NK-92 (cell line): Measurements from ENCODE around the gene PPP2R5D.
"Not testable (repeated sequence)": the region's sequence is repeated elsewhere in the genome, so short reads cannot be mapped to it uniquely, and the experiment has no call there.

Experiments used
- DNase-seq: peaks from one replicate; lab custom pipeline; 2025; ENCODE audit not compliant: unreplicated experiment; lab: John Stamatoyannopoulos, UW

PPP2R5D gene

DNA sequence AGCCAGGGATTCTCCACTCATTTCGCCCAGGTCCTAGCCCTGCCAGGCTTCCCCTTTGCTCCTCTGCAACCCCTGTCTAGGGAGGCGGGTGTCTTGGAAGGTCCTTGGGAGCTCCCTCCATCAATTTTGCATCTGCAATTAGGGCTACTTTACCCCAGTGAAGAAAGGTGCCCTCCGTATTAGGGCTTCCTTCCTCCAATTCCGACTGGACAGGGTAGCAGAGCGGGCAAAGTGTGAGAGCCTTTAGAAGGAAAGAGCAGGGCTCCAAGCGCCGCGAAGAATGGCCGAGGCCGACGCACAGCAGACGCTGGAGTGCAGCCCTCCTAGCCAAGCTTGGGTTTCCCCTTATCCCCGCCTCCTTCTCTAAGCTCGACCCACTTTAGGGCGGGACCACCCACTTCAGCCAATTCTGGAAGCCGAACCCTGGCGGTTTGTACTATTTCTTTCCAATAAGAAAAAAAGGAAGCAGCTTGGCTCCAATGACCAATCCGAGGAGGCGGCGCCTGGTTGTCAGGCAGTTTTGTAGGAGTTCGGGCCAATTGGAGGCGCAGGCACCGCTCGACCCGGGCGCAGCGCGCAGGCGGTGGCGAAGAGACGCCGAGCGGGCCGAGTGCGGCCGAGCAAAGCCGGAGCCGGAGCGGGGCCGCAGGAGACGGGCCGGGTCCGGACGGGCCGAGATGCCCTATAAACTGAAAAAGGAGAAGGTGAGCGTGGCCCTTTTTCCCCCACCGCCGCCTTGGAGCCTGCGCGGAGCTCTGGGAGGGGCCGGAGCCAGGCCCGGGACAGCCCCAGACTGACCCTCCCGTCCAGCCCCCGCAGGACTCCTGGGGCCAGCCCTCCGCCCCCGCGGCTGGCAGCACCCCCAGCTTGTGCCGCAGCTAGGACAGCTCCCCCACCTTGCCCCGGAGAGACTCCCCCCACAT, at the start of gene PPP2R5D:
TSS of gene PPP2R5D (plus strand) at position 570 of the 923 bp plus-strand sequence. CDS start at position 678, 108 bp downstream.
- DNase-seq = peak; percentile 79

DNA sequence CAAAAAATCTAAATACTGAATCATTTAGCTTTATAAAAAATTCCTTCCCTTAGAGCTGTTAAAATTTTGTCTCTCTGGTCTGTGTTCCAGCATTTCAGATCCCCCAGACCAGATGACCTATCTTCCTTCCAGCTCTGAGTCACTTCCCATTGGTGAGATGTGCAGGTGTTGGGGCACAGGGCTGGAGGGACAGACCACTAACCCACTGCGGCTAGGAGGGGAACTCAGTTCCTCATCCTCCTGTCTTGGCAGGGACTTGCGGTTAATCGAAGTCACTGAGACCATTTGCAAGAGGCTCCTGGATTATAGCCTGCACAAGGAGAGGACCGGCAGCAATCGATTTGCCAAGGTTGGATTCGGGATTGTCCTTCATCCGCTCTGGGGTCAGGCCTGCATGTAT, 49.0 kb upstream of the PPP2R5D start:
- no peak for DNase-seq

DNA sequence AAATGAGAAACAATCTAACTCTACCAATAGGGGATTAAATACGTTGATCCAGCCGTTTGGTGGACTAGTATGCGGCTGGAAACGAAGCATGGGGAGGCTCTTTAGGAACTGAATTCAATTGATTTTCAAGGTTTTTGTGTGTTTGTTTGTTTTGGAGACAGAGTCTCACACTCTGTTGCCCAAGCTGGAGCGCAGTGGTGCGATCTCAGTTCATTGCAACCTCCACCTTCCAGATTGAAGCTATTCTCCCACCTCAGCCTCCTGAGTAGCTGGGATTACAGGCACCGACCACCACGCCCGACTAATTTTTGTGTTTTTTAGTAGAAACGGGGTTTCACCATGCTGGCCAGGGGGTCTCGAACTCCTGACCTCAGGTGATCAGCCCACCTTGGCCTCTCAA, 48.0 kb upstream of the PPP2R5D start:
- no peak for DNase-seq

DNA sequence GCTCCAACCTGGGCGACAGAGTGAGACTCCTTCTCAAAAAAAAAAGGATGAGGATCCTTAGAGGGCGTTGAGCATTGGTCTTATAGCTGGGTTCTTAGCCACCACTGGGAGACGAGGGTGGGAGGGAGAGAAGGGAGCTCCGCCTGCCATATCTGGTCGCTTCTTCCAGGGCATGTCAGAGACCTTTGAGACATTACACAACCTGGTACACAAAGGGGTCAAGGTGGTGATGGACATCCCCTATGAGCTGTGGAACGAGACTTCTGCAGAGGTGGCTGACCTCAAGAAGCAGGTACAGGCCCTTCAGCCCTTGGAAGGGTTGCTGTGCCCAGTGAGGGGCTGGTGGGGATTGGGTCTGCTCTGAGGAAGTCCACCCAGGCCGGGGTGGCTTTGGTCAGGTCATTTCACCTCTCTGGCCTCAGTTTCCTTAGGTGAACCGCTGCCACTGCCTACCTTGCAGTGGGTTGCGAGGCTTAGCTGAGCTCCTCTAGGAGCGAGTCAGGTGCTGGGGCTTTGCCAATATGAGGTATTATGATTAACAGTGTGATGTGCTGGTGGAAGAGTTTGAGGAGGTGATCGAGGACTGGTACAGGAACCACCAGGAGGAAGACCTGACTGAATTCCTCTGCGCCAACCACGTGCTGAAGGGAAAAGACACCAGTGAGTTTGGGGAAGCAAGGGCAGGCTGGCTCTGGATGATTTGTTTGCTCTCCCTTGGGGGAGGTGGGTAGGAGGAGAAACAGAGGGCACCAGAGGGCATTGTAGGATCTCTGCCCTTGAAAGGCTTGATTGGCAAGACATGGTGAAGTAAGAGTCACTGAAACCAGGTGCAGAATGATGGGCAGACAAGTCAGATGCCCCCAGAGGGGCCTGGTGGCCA, 46.6 kb upstream of the PPP2R5D start:
- no peak for DNase-seq

DNA sequence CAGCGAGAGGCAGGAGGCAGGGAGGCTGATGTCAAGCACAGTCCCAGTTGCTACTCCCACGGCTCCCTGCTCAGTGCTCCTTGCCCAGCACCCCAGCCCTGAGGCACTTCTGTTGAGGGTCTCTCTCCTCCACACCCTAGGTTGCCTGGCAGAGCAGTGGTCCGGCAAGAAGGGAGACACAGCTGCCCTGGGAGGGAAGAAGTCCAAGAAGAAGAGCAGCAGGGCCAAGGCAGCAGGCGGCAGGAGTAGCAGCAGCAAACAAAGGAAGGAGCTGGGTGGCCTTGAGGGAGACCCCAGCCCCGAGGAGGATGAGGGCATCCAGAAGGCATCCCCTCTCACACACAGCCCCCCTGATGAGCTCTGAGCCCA, 46.0 kb upstream of the PPP2R5D start:
- DNase-seq = no peak

DNA sequence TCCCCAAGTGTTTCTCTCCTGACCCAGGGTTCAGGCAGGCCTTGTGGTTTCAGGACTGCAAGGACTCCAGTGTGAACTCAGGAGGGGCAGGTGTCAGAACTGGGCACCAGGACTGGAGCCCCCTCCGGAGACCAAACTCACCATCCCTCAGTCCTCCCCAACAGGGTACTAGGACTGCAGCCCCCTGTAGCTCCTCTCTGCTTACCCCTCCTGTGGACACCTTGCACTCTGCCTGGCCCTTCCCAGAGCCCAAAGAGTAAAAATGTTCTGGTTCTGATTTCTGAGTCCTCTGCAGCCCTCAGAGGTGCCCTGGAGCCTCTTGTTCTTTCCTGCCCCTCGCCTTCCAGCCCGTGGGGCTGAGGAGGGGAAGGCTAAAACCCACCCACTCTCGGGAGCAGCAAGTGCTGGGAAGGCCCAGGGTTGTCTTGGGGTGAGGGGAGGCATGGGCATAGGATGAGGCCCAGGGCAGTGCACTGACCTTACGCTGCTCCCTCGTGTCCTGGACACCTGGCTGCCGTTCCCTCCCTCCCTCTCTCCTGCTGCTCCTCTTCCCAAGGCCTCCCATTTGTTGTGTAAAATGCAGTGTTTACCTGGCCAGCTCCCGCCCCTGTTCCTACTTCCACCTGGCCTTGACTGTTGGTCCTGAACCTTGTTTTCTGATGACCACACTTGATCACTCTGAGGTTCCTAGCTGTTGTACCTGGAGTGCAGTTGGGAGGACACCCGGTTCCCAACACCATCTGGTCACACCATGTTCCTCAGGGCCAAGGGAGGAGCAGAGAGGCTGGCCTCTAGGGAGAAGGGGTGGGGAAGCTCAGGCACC, 45.2 kb upstream of the PPP2R5D start:
- no peak for DNase-seq

DNA sequence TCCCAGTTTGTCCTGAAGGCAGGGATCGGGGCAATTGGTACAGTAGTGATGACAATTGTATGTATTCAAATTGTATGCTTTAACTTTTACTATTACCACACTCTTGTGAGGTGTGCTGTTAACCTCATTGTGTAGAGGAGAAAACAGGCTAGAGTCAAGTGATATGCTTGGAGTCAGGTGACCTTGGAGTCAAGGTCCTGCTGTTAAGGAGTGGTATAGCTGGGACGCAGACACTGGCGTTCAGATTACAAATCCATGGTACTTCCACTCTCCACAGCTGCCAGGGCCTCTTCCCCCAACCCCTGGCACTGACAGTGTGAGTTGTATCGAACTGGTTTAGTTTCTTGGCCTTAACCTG, 44.6 kb upstream of the PPP2R5D start:
- no peak for DNase-seq

DNA sequence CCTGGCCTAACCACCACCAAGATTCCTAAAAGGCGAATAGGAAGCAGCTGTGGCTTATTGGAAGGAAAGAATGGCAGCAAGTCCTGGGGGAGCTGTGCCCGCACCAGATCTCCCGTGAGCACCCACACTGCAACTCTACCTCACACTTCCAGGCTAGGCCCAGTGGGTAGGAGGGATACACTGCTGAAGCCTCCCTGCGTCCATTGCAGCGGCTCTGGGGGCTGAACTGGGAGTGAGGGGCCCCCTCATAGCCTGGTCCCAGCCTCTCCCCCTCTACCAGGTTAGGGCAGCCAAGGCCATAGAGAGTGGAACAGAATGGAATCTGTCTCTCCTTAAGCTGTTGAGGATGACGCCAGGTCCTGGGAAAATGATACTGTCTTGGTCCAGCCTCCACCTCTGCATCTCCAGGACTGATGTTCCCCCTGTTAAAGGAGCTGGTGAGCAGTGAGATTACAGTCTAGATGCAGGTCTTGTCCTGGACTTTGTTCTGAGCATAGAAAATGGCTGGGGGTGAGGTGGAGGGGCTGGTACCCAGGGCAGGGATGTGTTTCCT, 43.8 kb upstream of the PPP2R5D start:
- no peak for DNase-seq

DNA sequence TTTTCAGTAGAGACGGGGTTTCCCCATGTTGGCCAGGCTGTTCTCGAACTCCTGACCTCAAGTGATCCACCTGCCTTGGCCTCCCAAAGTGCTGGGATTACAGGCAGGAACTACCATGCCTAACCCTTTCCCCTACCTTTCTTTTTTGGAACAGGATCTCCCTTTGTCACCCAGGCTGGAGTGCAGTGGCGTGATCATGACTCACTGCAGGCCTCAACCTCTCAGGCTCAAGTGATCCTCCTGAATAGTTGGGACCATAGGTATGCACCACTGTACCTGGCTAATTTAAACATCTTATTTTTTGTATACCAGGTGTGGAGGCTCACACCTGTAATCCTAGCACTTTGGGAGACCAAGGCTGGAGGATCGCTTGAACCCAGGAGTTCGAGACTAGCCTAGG, 43.0 kb upstream of the PPP2R5D start:
- DNase-seq = not testable (repeated sequence)

DNA sequence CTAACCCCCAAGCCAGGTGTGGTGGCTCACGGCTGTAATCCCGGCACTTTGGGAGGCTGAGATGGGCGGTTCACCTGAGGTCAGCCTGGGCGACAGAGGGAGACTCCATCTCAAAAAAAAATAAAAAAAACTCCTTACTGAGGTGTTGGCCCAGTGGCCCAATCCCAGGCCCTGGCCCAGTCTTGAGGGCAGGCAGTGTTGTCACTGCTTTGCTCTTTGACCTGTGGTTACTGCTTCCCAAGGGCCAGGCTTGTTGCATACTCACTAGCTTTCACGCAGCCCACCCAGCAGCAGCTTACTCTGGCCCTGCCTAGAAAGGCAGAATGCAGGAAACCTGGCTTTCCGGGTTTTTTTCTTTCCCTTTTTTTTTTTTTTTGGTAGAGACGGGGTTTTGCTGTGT, 41.9 kb upstream of the PPP2R5D start:
- DNase-seq = no peak

DNA sequence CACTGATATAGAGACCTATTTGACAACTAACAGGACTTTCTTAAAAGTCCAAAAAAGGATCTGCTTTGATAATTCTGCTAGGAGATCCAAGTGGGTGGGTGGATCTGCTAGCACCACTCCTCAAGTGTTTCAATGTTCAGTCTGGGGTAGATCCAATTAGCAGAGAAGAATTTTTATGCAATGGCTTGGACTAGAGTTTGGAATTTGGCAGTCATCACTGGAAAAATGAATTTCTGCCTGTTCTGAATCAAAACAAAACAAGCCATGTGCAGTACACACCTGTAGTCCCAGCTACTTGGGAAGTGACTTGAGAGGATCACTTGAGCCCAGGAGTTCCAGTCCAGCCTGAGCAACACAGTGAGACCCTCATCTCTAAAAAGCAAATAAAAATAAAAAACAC, 36.4 kb upstream of the PPP2R5D start:
- DNase-seq = no peak

DNA sequence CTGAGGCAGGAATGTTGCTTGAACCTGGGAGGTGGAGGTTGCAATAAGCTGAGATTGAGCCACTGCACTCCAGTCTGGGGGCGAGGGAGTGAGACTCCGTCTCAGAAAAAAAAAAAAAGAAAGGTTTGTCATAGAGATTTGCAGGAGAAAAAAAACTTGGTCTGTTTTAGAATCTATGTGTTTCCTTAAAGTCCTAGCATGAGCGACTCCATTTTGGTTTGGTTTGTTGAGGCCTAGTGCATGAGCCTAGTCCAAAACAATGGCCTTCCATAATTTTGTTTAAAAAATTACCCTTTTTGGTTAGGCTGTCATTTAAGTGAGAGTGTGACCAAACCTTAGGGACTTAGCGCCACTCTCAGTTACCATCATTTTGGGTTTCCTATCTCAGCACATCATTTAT, 32.0 kb upstream of the PPP2R5D start:
- no peak for DNase-seq

DNA sequence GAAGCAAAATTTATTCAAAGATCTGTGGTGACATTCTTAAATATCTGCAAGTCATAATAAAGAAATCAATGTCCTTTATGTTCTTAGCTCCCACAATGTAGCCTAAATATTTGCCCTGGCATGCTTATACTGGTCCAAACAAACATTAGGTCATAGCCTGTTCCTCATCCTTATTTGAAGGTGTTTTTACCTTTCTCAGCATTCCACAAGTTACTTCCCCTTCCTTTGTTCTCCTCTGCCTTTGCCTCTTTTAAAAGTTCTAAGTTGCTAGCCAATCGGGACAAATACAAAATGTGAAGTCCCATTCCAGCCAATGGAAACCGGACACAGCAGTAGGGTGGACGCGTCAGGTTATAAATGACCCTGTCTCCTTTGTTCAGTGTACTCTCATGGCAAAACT, 30.0 kb upstream of the PPP2R5D start:
- DNase-seq = not testable (repeated sequence)

DNA sequence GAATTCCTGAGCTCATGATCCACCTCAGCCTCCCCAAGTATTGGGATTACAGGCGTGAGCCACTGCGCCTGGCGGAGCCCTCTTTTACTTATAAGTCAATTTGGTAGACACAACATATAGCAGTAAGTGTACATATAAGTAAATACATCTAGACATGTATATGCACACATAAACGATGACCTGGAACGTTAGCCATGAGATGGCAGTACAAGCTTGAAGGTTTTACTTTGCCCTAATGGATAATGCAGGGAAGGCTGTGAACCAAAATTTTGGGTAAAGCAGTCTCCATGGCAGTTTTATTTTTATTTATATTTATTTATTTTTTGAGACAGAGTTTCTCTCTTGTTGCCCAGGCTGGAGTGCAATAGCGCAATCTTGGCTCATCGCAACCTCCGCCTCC, 26.2 kb upstream of the PPP2R5D start:
- DNase-seq = no peak

DNA sequence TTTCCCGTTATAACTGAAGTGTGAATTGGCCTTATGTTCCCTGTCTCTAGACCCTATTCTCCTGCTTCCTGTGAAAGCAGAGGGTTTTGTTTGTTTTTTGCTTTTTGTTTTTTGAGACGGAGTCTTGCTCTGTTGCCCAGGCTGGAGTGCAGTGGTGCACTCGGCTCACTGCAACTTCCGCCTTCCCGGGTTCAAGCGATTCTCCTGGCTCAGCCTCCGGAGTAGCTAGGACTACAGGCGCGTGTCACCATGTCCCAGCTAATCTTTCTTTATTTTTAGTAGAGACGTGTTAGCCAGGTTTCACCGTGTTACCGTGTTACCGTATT, 24.5 kb upstream of the PPP2R5D start:
- no peak for DNase-seq

DNA sequence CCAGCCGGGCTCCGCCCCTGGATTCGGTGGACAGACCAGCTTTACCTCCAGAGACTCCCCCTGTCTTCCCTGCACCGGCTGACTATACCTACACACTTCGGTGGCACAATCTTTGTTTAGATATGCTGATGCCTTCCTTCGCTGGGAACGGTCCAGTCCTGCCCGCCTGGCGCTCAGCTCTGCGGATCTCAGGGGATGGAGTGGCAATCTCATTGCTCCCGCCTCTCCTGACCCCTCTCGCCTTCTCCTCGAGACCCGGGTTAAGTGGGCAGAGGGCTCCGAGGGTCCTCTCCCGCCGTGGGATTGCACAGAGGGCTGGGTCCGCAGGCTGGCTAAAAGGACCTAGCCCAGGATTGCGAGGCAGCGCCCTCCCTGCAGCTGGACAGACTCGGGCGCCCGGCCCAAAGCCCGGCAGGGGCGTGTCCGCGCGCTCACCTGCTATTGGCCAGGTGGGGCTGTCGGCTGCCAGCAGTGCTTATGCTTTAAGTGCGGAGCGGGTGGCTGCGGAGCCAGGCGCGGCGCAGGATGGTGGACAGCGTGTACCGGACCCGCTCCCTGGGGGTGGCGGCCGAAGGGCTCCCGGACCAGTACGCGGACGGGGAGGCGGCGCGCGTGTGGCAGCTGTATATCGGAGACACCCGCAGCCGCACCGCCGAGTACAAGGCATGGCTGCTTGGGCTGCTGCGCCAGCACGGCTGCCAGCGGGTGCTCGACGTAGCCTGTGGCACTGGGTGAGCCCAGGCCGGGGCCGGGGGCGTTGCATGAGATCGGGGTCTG, 23.9 kb upstream of the PPP2R5D start, which contains the start of gene GNMT:
TSS of gene GNMT (plus strand) at position 512 of the 777 bp plus-strand sequence. CDS start at position 526, 14 bp downstream.
- no peak for DNase-seq

DNA sequence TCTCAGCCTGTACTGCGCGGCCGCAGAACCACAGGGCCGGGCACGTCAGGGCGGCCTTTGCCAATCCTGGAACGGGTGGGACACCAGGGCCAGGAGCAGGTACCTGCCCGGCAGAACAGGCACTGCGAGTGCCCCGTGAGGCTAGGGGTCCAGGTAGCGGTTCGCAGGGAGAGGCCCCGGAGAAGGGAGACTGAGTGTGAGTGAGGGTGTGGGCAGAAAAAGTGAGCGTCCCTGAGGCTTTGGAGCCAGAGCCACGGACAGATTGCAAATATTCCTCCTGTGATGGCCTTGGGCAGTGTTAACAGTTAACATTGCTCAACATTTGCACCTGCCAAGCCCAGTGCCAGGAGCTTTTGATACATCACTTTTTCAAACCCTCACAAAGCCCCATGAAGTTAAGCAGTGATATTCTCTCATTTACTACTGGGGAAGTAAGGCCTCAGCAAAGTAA, 23.3 kb upstream of the PPP2R5D start:
- DNase-seq = no peak

DNA sequence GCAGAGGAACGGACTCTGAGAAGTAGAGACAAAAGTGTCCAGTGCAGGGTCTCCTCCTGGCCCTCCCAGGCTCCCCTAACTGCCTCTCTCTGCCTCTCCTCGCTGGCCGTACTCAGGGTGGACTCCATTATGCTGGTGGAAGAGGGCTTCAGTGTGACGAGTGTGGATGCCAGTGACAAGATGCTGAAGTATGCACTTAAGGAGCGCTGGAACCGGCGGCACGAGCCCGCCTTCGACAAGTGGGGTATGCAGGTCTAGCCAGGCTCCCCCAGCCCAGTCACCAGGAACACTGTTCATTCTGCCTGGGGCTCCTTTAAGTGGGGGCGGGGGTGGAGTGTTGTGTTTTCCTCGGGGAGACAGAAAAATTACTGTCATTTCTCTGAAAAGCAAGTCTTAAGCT, 22.3 kb upstream of the PPP2R5D start:
- no peak for DNase-seq

DNA sequence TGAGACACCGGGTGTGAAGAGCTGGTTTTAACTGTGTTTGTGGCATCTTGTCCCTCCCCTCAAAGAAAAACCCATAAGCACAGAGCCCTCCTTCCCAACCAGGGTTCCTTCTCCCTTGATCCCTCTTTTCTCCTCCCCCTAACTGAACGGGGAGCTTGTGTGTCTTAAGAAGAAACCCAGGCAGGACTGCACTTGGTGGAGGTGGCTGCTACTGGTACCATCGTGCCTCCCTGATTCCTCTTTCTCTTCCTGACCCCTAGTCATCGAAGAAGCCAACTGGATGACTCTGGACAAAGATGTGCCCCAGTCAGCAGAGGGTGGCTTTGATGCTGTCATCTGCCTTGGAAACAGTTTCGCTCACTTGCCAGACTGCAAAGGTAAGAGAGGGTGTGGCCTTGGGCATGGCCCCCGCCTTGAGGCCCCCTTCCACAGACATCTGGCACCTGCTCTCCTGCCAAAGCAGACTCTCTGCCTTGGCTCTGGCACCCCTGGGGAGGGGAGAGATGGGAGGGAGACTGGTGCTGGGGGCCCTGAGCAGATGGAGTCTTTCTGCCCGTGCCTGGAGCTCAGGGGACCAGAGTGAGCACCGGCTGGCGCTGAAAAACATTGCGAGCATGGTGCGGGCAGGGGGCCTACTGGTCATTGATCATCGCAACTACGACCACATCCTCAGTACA, 21.7 kb upstream of the PPP2R5D start:
- no peak for DNase-seq
